Measurements from ENCODE around the gene ZNF763.
"Not testable (repeated sequence)": the region's sequence is repeated elsewhere in the genome, so short reads cannot be mapped to it uniquely, and the experiment has no call there.

The ZNF763 gene

GRCh38 chr19:11964858-11965645 lies at the start of gene ZNF763:
Gene ZNF763 (plus strand): TSS chr19:11965040. CDS start chr19:11965209, 169 bp downstream.
- DNase-seq (ENCODE audit: low read depth in 2 of 2): peak; percentile 81 to 87
- TF ChIP-seq CTCF (IDR thresholded peaks at IDR 0.05; ENCODE audit: low read depth, low read length): no peak
- peak within 1 kb of the TSS; percentile 66 to 71 for H3K4me3 ChIP-seq (replicated peaks in 1 of 2; ENCODE audit: low read depth in 2 of 2, low read length in 2 of 2)

- DNase-seq (ENCODE audit: low read depth in 2 of 2): peak in 1 of 2 donors; percentile 59
- TF ChIP-seq CTCF (IDR thresholded peaks at IDR 0.05; ENCODE audit: low read depth, low read length): no peak
- H3K4me3 ChIP-seq (replicated peaks in 1 of 2; ENCODE audit: low read depth in 2 of 2, low read length in 2 of 2): no peak overlapping the region
Measured at GRCh38 chr19:11921852-11922495, 42.9 kb upstream of the ZNF763 start.

GRCh38 chr19:11924886-11925650 lies 39.8 kb upstream of the ZNF763 start, which contains the start of gene ZNF700:
Gene ZNF700 (plus strand): TSS chr19:11925107. CDS start chr19:11925211, 104 bp downstream.
- TF ChIP-seq CTCF (IDR thresholded peaks at IDR 0.05; ENCODE audit: low read depth, low read length): no peak
- DNase-seq (ENCODE audit: low read depth in 2 of 2): peak; percentile 88 to 91
- peak within 1 kb of the TSS; percentile 86 to 91 for H3K4me3 ChIP-seq (replicated peaks in 1 of 2; ENCODE audit: low read depth in 2 of 2, low read length in 2 of 2)

- peak overlapping the region; percentile 86 to 91 for H3K4me3 ChIP-seq (replicated peaks in 1 of 2; ENCODE audit: low read depth in 2 of 2, low read length in 2 of 2)
- not testable (repeated sequence) for DNase-seq (ENCODE audit: low read depth in 2 of 2)
Measured at GRCh38 chr19:11925651-11926187, 39.1 kb upstream of the ZNF763 start.

GRCh38 chr19:11927227-11927626 lies 37.6 kb upstream of the ZNF763 start:
- no peak for DNase-seq (ENCODE audit: low read depth in 2 of 2)
- no peak for TF ChIP-seq CTCF (IDR thresholded peaks at IDR 0.05; ENCODE audit: low read depth, low read length)
- no peak overlapping the region for H3K4me3 ChIP-seq (replicated peaks in 1 of 2; ENCODE audit: low read depth in 2 of 2, low read length in 2 of 2)

GRCh38 chr19:11931051-11931450 lies 33.8 kb upstream of the ZNF763 start:
- no peak overlapping the region for H3K4me3 ChIP-seq (replicated peaks in 1 of 2; ENCODE audit: low read depth in 2 of 2, low read length in 2 of 2)
- TF ChIP-seq CTCF (IDR thresholded peaks at IDR 0.05; ENCODE audit: low read depth, low read length): no peak
- DNase-seq (ENCODE audit: low read depth in 2 of 2): peak in 1 of 2 donors; percentile 40

Measured in cardiac fibroblast (primary cell).